Measurements from ENCODE around the gene FHIP1A.
"Not testable (repeated sequence)": the region's sequence is repeated elsewhere in the genome, so short reads cannot be mapped to it uniquely, and the experiment has no call there.

Gene FHIP1A

DNA sequence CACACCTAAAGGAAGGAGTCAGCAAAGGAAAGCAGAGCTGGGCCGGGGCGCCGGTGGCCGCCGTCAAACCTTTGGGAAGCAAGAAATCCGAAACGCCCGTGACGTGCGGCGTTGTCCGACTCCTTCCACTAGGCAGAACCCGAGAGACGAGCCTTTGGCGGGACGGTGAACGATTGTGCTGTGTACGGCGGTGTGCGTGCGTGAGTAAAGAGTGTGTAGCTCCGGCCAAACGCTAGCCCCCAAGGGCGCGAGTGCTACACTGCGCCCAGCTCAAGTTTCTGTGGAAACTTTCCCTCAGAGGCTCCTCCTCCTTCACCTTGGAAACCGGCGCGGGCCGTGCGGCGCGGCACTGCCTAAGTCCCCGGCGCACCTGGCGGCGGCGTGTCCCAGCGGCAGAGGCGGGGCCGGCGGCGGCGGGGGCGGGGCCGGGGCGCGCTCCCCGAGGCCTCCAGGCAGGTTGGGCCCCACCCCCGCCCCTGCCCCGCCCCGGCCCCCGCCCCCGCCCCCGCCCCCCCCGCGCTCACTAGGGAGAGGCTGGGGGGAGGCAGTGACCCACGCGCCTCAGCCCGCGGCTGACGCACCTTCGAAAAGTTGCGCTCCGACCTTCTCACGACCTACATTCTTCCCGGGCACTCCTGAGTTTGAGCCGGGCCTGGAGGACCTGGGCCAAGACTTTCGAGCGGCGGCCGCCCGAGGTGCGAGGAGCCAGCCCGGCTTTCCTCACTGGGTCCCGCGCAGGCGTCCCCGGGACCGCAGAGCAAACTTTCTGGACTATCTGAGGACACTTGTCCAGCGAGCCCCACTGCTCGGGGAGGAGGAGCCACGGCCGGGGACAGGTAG, at the start of gene FHIP1A:
FHIP1A (plus strand) TSS at position 547 of the 840 bp plus-strand sequence. CDS start 157,084 bp downstream, outside the sequence.
- FAIRE-seq (peak; percentile 39), DNase-seq (ENCODE audit: extremely low spot score, insufficient read length, low read depth) (peak; percentile 46)

DNA sequence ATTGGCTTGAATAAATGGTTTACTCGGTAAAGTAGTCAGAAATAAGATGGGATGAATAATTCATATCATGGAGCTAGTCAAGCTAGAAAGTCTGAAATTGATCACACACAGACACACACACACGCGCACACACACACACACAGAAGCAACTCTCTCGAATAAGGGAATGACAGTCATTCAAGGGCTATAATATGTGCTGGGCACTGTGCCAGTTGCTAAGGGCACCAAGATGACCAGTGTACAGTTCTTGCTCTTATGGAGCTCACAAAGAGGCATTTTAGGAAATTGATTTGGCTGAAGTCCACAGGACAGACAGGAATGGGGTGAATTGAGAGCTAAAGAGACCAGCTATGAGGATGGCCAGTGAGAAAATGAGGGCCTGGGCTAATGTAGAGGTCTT, 49.4 kb upstream of the FHIP1A start:
- FAIRE-seq = no peak
- DNase-seq (ENCODE audit: extremely low spot score, insufficient read length, low read depth) = no peak

DNA sequence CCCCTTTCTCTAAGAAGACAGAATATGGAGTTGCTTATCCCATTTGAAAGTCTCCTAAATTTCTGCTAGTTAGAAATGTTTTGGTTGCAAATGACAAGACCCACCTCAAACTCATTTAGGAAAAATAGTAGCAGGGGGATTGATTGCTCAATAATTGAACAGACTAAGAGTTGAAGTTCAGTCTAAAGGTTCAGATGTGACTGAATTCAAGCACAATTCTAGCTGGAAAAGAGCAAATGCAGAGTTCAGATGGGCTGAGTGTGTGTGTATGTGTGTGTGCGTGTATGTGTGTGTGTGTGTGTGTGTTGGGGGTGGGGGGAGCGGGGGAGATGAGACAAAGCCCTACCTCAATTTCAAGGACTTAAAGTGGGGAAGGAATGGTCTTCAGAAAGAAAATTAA, 47.9 kb upstream of the FHIP1A start:
- DNase-seq (ENCODE audit: extremely low spot score, insufficient read length, low read depth) = no peak
- FAIRE-seq = no peak

DNA sequence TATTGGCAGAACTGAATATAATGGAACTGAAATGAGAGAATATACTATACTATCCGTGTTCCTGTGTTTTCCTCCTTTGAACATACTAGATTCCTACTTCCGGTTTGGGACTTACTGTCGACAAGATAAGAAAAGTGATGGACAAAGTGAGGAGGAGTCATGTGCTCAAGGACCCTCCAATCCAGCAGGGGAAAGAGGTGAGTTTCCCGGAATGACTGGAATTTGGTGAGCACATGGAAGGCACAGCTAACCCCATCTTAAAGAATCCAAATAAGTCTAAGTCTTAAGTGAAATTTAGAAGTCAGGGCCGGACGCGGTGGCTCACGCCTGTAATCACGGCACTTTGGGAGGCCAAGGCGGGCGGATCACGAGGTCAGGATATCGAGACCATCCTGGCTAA, 47.0 kb upstream of the FHIP1A start:
- no peak for FAIRE-seq
- no peak for DNase-seq (ENCODE audit: extremely low spot score, insufficient read length, low read depth)

DNA sequence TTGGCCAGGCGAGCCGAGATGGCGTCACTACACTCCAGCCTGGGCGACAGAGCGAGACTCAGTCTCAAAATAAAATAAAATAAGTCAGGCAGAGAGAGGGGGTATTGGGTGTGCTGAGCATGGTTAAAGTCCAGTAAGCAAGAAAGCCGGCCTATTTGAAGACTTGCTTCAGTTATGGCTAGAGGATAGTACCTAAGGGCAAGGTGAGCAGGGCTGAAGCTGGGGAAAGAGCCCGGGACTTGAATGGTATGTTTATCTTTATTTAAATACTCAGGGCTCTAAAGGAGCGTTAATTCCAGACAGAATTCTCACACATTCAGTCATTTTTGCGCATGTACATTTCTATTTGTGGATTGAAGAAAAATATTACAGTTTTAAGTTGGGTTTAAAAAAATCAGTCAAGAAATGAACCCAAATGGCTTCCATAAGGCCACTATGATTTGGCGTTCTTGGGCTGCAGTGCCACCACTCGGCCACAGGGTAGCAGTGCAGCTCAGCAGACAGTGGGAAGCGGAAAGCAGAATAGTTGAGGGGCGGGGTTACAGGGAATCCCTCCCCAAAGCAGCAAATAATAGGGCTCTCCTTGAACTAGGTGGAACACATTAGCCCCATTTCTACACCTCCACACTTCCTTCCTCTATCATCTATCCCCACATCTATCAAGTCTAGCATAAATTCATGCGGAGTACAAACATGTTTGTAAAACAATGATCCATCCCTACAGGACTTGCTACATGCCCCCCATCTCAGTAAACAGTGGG, 46.4 kb upstream of the FHIP1A start:
- FAIRE-seq (peak; percentile 91), DNase-seq (ENCODE audit: extremely low spot score, insufficient read length, low read depth) (peak; percentile 66)

DNA sequence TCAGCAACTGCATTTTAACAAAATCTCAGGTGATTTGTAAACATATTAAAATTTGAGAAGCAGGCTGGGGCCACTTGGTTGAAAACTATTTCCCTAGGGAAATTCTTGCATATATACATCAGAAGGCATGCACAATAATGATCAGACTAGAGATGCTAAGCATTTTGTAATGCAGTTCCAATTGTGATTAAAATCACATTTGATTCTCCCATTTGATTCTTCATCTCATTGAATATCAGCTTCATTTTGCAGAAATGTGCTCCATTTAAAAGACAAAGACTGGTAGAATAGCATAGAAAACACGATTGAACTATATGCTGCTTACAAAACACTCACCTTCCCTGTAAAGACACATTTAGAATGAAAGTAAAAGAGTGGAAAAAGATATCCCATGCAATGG, 32.4 kb upstream of the FHIP1A start:
- FAIRE-seq = no peak
- DNase-seq (ENCODE audit: extremely low spot score, insufficient read length, low read depth) = no peak

DNA sequence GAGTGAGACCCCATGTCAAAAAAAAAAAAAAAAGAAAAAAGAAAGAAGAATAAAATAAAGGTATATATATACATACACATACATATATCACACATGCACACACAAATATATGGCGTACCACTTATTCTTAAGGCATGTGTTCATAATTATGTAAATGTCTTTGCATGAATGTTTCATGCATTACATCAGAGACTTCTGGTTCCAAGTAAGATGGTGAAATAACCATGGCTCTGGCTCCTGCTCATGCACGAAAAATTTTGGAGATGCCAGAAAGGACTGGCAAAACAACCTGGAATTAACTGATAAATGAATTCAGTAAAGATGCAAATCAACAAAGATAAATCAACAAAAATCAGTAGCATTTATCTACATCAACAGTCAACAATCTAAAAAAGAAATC, 19.7 kb upstream of the FHIP1A start:
- DNase-seq (ENCODE audit: extremely low spot score, insufficient read length, low read depth) (no peak), FAIRE-seq (no peak)

DNA sequence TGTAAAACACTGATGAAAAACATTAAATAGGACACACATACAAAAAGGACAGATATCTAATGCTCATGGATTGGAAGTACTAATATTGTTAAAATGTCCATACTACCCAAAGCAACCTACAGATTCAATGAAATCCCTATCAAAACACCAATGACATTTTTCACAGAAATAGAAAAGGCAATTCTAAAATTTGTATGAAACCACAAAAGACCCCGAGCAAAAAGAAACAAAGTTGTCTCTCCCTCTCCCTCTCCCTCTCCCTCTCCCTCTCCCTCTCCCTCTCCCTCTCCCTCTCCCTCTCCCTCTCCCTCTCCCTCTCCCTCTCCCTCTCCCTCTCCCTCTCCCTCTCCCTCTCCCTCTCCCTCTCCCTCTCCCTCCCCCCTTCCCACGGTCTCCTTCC, 19.2 kb upstream of the FHIP1A start:
- DNase-seq (ENCODE audit: extremely low spot score, insufficient read length, low read depth); FAIRE-seq: not testable (repeated sequence)

DNA sequence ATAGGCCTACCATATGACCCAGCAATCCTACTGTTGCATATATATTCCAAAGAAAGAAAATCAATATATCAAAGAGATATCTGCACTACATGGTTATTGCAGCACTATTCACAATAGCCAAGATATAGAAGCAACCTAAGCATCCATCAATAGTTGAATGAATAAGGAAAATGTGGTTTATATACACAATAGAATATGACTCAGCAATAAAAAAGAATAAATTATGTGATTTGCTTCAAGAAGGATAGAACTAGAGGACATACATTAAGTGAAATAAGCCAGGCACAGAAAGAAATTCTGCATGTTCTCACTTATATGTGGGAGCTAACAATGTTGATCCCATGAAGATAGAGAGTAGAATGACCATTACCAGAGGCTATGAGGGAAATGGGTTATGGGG, 13.1 kb upstream of the FHIP1A start:
- FAIRE-seq (no peak), DNase-seq (ENCODE audit: extremely low spot score, insufficient read length, low read depth) (no peak)

DNA sequence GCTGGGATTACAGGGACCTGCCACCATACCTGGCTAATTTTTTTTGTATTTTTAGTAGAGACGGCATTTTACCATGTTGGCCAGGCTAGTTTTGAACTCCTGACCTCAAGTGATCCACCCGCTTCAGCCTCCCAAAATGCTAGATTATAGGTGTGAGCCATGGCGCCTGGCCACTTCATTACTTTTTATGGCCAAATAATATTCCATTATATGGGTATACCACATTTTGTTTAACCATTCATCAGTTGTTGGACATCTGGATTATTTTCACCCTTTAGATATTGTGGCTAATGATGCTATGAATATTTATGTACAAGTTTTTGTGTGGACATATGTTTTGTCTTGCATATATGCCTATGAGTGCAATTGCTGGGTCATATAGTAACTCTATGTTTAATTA, 8.6 kb upstream of the FHIP1A start:
- no peak for FAIRE-seq
- no peak for DNase-seq (ENCODE audit: extremely low spot score, insufficient read length, low read depth)

DNA sequence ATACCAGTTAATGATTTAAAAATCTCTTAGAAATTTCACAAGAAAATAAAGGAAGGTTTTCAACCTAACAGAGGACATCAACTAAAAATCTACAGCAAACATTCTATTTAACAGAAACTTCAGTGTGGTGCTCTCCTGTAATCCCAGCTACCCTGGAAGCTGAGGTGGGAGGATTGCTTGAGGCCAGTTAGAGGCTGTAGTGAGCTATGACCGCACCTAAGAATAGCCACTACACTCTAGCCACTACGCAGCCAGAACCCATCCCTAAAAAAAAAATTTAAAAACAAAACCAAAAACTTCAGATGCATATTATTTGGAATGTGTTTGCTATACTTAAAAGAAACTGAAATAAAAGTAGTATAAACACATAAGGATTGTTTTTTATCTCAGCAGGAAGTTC, 7.2 kb upstream of the FHIP1A start:
- no peak for FAIRE-seq

DNA sequence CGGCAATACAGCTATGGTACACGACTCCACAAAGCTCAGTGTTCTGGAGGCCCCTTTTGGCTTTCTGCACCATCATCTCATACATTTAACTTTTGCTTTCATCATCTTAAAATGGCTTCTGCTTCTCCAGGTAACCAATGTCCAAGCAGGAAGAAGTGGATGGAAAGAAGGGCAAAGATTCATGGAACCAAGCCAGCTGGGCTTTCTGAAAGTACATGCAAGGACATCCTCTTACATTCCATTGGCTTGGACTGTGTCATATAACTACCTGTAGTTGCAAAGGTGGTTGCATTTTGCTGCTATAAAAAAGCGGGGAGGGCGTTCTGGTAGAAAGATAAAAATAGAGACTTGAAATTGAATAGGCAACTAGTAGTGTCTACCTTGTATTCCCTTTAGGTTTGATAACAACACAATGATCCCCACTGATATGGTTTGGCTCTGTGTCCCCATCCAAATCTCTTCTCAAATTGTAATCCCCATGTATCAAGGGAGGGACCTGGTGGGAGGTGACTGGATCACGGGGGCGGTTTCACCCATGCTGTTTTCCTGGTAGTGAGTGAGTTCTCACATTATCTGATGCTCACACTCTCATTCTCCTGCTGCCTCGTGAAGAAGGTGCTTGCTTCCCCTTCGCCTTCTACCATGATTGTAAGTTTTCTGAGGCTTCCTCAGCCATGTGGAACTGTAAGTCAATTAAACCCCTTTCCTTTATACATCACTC, 6.7 kb upstream of the FHIP1A start:
- DNase-seq (ENCODE audit: extremely low spot score, insufficient read length, low read depth) (no peak), FAIRE-seq (no peak)

More for the DNA sequence above, 7.2 kb upstream of the FHIP1A start:
- DNase-seq (ENCODE audit: extremely low spot score, insufficient read length, low read depth) = no peak

DNA sequence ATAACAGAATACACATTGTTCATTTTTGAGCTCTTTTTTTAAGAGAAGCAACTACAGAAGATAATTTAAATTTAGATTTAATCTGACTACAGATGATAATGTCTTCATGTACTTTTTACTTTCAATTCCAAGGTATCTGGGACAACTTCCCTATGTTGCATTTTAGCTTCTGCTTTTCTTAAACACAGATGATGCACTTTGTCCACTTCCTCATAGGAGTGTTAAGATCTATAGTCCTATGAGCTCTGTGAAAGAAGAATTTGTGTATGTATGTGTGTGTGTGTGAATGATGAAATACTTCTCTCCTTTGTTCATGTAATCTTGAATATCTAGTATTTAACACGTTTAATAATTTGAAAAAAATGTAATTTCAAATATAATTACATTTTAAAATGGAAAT, 5.3 kb upstream of the FHIP1A start:
- no peak for FAIRE-seq

DNA sequence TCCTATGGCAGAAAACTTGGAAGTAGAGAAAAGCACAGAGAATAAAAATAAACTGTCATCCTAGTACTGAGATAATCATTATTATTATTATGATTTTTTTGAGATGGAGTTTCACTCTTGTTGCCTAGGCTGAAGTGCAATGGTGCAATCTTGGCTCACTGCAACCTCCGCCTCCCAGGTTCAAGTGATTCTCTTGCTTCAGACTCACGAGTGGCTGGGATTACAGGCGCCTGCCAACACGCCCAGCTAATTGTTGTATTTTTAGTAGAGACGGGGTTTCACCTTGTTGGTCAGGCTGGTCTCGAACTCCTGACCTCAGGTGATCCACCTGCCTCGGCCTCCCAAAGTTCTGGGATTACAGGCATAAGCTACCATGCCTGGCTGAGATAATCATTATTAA, 4.2 kb upstream of the FHIP1A start:
- DNase-seq (ENCODE audit: extremely low spot score, insufficient read length, low read depth); FAIRE-seq: not testable (repeated sequence)

More for the DNA sequence above, 5.3 kb upstream of the FHIP1A start:
- no peak for DNase-seq (ENCODE audit: extremely low spot score, insufficient read length, low read depth)

DNA sequence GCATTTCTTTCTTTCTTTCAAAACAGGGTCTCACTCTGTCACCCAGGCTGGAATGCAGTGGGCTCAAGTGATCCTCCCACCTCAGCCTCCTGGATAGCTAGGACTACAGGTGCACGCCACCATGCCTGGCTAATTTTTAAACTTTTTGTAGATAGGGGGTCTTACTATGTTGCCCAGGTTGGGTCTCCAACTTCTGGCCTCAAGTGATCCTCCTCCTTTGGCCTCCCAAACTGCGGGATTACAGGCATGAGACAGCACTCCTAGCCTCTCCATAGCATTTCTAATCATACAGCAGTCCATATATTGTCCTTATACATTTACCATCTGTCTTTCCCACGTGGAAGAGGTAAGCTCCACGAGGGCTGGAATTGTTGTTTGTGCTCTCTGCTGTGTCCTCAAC, 2.0 kb upstream of the FHIP1A start:
- no peak for DNase-seq (ENCODE audit: extremely low spot score, insufficient read length, low read depth)
- no peak for FAIRE-seq

DNA sequence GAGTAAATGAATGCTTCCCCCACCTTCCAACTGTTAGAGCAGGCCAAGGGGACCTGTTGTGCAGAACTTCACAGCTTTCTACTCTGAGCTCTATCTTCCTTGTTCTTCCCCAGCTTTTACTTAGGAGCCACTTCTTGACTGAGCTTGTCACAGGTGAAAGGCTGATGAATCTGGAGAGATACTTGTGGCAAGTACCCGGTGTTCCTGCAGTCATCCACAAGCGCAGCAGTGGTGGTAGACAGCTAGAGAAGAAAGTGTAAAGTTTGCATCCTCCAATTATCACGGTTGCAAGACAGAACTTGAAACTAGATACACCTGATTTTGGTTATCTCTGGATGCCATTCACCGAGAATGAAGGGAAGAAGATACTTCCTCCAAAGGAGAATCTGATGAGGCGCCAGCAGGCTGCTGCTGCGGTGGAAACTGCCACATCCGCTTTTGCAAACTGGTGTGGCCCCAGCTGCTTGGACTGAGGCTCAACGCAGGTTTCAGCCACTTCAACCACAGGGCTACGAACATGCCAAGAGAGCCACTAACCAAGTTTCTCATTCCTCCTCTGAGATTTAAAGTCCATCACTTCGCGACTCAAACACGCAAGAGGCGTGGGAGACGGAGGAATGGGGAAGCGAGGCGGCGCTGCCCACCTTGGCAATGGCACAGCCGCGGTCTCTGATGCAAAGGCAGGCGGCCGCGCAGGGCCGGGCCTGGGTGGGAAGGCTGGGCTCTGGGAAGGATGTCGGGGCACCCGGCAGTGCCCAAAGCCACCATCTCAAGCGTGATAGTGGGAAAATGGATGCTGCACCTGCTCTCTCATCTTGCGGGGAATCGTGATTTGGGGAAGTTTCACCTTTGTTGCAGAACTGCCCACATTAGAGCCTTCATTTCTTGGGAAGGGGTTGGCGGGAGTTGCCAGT, 1.3 kb upstream of the FHIP1A start:
- peak; percentile 54 for DNase-seq (ENCODE audit: extremely low spot score, insufficient read length, low read depth)
- peak; percentile 80 for FAIRE-seq

DNA sequence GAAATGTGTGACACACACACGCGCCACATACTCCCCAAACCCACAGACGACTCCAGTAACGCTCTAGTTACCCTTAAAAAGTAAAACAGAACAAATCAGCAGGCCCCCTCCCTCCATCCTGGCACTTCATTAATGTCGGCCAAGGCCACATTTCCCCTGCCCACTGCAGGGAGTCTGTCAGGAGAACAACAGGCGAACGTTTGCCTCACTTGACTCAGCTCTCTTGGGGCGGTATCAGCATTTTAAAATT, 671 bp upstream of the FHIP1A start:
- no peak for FAIRE-seq
- DNase-seq (ENCODE audit: extremely low spot score, insufficient read length, low read depth) = no peak

DNA sequence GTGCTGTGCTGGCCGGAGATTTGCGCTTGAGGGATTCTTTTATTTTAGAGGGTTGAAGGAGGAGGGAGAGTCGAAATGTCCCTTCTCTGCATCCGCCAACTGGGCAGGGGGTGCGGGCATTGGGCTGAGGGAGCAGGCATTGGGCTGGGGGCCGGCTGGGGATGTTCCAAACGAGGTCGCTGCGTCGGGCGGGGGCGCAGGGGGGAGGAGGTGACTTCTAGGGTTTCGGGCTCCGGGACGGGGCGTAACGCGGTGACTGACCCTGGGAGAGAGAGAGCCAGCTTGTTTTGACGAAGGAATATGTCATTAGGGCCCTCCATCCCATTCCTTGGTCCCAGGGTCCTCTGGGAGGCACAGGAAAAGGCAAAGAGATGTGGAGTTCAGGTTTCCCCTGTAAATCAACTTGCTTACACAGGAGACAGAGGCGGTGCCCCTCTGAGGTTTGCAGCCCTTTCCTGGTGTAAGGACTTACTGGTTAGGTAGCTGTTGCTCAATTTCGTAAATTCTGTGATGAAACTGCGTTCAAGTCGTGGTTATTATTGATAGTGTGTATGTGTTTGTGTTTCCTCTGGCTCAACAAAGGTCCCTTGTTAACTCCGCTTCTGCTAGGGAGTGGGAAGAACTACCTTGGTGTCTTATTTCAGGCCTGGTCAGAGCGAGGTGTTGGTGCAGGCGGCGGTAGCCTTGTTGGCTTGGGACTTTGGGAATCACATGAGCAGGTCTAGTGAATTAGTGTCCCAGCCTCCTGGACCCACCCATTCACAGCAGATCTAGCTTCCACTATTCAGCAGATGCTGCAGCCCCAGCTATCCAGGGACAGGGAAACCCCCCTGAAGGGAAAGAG, 716 bp downstream of the FHIP1A start:
- DNase-seq (ENCODE audit: extremely low spot score, insufficient read length, low read depth) = no peak
- FAIRE-seq = no peak

DNA sequence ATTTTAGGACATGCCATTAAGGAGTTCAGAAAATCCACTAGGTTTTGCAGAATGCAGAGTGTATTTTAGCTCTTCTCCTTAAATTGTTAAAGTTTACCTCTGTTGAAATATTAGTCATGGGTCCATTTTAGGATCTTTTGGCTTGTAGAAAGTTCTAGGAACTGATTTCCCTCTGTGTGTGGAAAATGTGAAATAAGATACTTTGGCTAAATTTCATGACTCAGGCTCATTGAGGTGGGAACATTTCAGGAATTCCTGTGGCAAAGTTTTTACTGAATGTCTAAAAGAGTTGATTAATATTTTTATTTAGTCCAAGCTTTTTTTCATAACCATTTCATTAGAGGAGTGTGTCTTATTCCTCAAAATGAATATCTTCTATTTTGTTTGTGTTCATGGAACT, 7.0 kb downstream of the FHIP1A start:
- FAIRE-seq (no peak), DNase-seq (ENCODE audit: extremely low spot score, insufficient read length, low read depth) (no peak)
